Measurements from ENCODE around the gene NR1D1.
"Not testable (repeated sequence)": the region's sequence is repeated elsewhere in the genome, so short reads cannot be mapped to it uniquely, and the experiment has no call there.

The NR1D1 gene

GRCh38 chr17:40100419-40100668 is at the start of gene NR1D1:
NR1D1 (minus strand) TSS chr17:40100589; CDS start chr17:40100094, 495 bp downstream.
- DNase-seq = no peak

- DNase-seq = no peak
Observed at GRCh38 chr17:40148527-40148926, 48.1 kb upstream of the NR1D1 start.

- no peak for DNase-seq
Observed at GRCh38 chr17:40145476-40145875, 45.1 kb upstream of the NR1D1 start.

GRCh38 chr17:40143166-40143565 is 42.8 kb upstream of the NR1D1 start:
- not testable (repeated sequence) for DNase-seq

- DNase-seq = no peak
Observed at GRCh38 chr17:40139566-40140058, 39.2 kb upstream of the NR1D1 start.

- no peak for DNase-seq
Observed at GRCh38 chr17:40135817-40136216, 35.4 kb upstream of the NR1D1 start.

GRCh38 chr17:40134184-40134583 is 33.8 kb upstream of the NR1D1 start:
- DNase-seq = no peak

GRCh38 chr17:40130352-40131042 is 30.1 kb upstream of the NR1D1 start:
- DNase-seq = no peak

- no peak for DNase-seq
Observed at GRCh38 chr17:40129498-40129897, 29.1 kb upstream of the NR1D1 start.

GRCh38 chr17:40124279-40125141 is 24.1 kb upstream of the NR1D1 start:
- DNase-seq = peak; percentile 69

- no peak for DNase-seq
Observed at GRCh38 chr17:40123811-40124114, 23.4 kb upstream of the NR1D1 start.

- peak; percentile 61 for DNase-seq
Observed at GRCh38 chr17:40122999-40123810, 22.8 kb upstream of the NR1D1 start.

GRCh38 chr17:40122136-40122998 is 22.0 kb upstream of the NR1D1 start:
- DNase-seq = peak; percentile 59

- DNase-seq = peak; percentile 83
Observed at GRCh38 chr17:40121181-40122135, 21.1 kb upstream of the NR1D1 start, which contains the start of gene MSL1. MSL1 (plus strand) TSS chr17:40121971; CDS start chr17:40122613, 642 bp downstream.

GRCh38 chr17:40115101-40115436 is 14.7 kb upstream of the NR1D1 start:
- DNase-seq = no peak

GRCh38 chr17:40113907-40114245 is 13.5 kb upstream of the NR1D1 start:
- no peak for DNase-seq

- peak; percentile 95 for DNase-seq
Observed at GRCh38 chr17:40113110-40113906, 12.9 kb upstream of the NR1D1 start.

GRCh38 chr17:40112718-40113109 is 12.3 kb upstream of the NR1D1 start:
- DNase-seq = no peak

- DNase-seq = no peak
Observed at GRCh38 chr17:40112191-40112711, 11.9 kb upstream of the NR1D1 start.
